Peyer's patch (tissue), 4 donors: ENCODE results near the gene CCDC6. TPM values are rescaled to one million over a fixed set of nuclear protein-coding genes. Genes with fewer than 3 reads are reported as not detected.

Experiments used
- DNase-seq, 3 donors: peaks; one replicate each; pipeline ENCODE4 v3.0.0-alpha.2; 2017 to 2019
- H3K27ac ChIP-seq, 4 donors: fragments of 200-600 bp; sonication (generic); one replicate each; pipeline ENCODE4 v1.5.1; 2016 to 2019
- H3K27me3 ChIP-seq, 2 donors: fragments of 200-600 bp; sonication (generic); one replicate each; pipeline ENCODE4 v1.5.1; 2019
- H3K36me3 ChIP-seq, 3 donors: fragments of 200-600 bp; sonication (generic); one replicate each; pipeline ENCODE4 v1.5.1; 2016 to 2019
- H3K4me1 ChIP-seq, 4 donors: fragments of 200-600 bp; sonication (generic); one replicate each; pipeline ENCODE4 v1.5.1; 2016 to 2019
- H3K4me3 ChIP-seq, 4 donors: fragments of 200-600 bp; sonication (generic); 1 replicate in 3 of 4; 2 replicates in 1 of 4; pipeline ENCODE4 v1.5.1; 2016 to 2019; ENCODE audit warnings: mild to moderate bottlenecking in 1 of 4
- H3K9me3 ChIP-seq, 4 donors: fragments of 200-600 bp; sonication (generic); one replicate each; pipeline ENCODE4 v1.5.1; 2016 to 2019; ENCODE audit warnings: mild to moderate bottlenecking in 1 of 4
- CTCF ChIP-seq, 6 experiments: fragments of 450-650 bp in 4 of 6; fragments of 200-600 bp in 2 of 6; sonication (generic) in 1 of 6; IDR thresholded peaks; one replicate each; pipeline ENCODE4 v1.5.1; 2017 to 2019; ENCODE audit warnings: antibody characterized with exemption in 6 of 6, mild to moderate bottlenecking in 3 of 6, moderate library complexity in 1 of 6
- POLR2A ChIP-seq, 2 donors: fragments of 450-650 bp; IDR thresholded peaks; one replicate each; pipeline ENCODE4 v1.5.1; 2017; ENCODE audit warnings: antibody characterized with exemption in 2 of 2, mild to moderate bottlenecking in 2 of 2, moderate library complexity in 2 of 2
- total RNA-seq, 4 donors: library from RNA; depleted of rRNA; stranded (reverse); fragments of >200 nt; gene quantifications; one replicate each; pipeline ENCODE4 v1.1.0, GENCODE V29; 2016

The CCDC6 gene
- total RNA-seq, 4 donors from 2014 or later: 41.8 to 49.6 (median 48.6) TPM

GRCh38 chr10:59741583-59741982 is 164.8 kb downstream of the CCDC6 start:
- no peaks in the 10 kb centered on the region for H3K36me3 ChIP-seq
- no peaks in the 10 kb centered on the region for H3K4me1 ChIP-seq
- no peak for DNase-seq
- H3K4me3 ChIP-seq: no peak overlapping the region
- no peaks in the 10 kb centered on the region for H3K9me3 ChIP-seq
- TF ChIP-seq POLR2A (IDR thresholded peaks at IDR 0.05): no peak
- no peak for TF ChIP-seq CTCF (IDR thresholded peaks at IDR 0.05)
- no peaks in the 10 kb centered on the region for H3K27me3 ChIP-seq
- no peak overlapping the region for H3K27ac ChIP-seq

- no peak for TF ChIP-seq CTCF (IDR thresholded peaks at IDR 0.05)
- TF ChIP-seq POLR2A (IDR thresholded peaks at IDR 0.05): no peak
- no peaks in the 10 kb centered on the region for H3K27me3 ChIP-seq
- no peaks in the 10 kb centered on the region for H3K36me3 ChIP-seq
- H3K4me3 ChIP-seq: no peak overlapping the region
- no peaks in the 10 kb centered on the region for H3K9me3 ChIP-seq
- no peak overlapping the region for H3K27ac ChIP-seq
- DNase-seq: no peak
- H3K4me1 ChIP-seq: no peaks in the 10 kb centered on the region
Observed at GRCh38 chr10:59741048-59741447, 165.3 kb downstream of the CCDC6 start.

Other genes with a start within 250 kb of the CCDC6 start
- gene SLC16A9, start 196.7 kb downstream of the CCDC6 start, total RNA-seq: 1 to 10 TPM in 3 of 4 donors, not detected in 1; 1.5 to 4.0 (median 2.3) TPM
- gene MRLN, start 153.1 kb downstream of the CCDC6 start, total RNA-seq: not detected